NCI-H1048 (cell line): ENCODE measurements around the gene CCDC50.

Experiments used
- DNase-seq: peaks from one replicate; lab custom pipeline; 2025; lab: John Stamatoyannopoulos, UW

Gene CCDC50

DNA sequence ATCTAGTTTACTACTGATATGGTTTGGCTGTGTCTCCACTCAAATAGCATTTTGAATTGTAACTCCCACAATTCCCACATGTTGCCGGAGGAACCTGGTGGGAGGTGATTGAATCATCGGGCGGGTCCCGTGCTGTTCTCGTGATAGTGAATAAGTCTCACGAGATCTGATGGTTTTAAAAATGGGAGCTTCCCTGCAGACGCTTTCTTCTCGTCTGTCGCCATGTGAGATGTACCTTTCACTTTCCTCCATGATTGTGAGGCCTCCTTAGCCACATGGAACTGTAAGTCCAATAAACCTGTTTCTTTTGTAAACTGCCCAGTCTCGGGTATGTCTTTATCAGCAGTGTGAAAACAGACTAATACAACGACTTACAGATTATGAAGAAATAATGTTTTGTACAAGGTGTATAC, 96.1 kb downstream of the CCDC50 start:
- no peak for DNase-seq

DNA sequence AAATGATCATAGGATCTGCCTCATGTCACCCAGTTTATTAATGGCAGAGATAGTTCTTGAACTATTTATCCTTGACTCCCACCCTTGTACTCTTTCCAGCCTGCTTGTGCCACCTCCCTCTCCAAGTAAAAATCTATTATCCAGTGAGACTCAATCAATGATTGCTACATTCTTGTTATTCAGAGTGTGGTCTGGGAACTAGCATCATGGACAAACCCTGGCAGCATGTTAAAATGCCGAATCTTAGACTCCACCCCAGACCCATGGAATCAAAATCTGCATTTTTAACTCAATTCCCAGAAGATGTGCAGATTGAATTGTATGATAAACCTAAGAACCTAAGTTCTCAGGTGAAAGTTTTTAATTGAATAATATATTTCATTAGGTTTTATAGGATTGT, 97.1 kb downstream of the CCDC50 start:
- no peak for DNase-seq

DNA sequence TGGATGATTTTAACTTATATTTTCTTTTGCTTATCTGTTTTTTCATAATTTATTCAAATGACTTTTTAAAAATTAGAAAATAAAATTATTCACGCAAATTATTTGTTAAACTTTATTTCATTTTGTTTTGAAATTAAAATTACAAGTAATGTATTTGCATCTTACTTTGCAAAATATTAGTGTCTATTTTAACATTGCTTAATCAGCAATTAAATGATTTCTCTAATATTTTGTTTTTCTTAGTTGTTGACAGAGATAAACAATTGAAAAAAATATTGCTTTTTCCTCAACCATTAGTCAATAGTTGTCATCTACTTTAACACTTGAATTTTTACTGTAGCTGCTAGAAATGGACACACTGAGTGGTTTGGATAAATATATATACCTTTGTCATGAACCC, 99.0 kb downstream of the CCDC50 start:
- no peak for DNase-seq

DNA sequence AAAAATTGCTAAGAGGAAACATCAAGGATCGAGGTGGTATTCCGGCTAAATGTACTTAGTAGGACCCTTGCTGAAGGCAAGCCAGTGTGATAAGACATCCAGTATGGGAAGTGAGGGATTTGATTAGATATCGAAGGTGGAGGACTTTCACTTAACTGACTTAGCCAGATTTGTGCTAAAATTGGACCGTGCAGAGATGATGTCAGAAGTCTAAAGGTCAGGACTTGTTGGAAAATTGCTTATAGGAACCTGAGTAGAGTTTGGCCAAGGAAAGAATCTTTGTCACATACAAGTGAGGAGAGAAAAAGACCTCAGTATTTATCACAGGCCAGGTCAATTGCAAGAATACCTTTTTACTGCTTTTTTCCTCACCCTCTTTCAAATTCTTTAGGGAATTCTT, 100.9 kb downstream of the CCDC50 start:
- no peak for DNase-seq

DNA sequence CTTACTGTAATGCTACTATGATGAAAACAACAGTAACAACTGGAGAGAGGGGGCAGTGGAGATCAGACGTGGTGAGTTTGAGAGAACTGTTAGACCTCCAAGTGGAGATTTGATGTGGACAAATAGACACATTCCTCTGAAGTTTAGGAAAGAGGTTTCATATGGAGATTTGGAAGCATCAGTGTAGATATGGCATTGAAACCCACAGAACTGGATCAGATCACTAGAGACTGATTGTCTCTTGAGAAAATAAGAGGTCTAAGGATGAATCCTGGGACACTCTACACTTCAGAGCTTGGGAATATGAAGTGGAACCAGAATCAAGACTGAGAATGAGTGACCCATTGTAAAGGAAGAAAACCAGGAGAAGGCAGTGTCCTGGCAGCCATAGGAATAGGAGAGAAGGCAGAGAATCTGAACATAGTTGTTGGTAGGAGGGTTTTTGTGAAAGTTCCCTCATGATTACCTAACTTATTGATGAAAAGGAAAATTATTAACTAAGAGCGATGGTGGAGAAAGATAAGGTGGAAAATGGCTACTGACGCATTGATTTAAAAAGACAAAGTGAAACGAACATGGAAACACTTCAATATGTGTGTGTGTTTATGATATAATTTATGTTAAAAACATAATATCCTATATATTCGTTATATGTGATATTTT, 102.1 kb downstream of the CCDC50 start:
- DNase-seq: no peak

DNA sequence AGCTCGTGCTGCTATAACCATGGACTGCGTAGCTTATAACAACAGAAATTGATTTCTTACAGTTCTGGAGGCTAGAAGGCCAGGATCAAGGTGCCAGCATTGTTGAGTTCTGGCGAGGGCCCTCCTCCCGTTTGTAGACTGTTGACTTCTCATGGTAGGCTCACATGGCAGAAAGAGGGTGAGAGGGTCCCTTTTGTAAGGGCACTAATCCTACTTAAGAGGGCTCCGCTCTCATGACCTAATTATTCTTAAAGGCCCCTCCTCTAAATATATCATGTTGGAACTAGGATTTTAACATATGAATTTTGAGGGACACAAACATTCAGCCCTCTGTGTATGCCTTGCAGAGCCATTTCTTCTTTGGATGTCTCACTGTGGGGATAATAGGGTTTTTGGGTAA, 103.0 kb downstream of the CCDC50 start:
- no peak for DNase-seq

DNA sequence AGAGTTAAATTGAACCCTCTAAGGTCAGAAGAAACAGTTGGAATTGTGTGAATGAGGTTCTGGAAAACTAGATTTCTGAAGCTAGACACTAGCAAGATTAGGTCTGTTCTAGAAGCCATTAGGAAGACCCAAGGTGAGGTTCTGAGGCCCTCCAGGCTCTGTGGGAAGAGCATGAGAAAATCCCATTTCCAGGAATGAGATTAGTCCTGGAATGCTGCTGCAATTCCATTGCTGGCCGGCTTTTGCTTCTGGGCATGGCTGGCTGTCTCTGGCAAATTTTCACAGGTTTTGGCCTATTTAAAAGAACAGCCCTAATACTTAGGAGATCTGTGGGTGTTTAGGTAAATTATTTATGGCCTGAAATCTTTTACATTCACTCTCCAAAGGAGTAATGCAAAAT, 104.8 kb downstream of the CCDC50 start:
- no peak for DNase-seq

DNA sequence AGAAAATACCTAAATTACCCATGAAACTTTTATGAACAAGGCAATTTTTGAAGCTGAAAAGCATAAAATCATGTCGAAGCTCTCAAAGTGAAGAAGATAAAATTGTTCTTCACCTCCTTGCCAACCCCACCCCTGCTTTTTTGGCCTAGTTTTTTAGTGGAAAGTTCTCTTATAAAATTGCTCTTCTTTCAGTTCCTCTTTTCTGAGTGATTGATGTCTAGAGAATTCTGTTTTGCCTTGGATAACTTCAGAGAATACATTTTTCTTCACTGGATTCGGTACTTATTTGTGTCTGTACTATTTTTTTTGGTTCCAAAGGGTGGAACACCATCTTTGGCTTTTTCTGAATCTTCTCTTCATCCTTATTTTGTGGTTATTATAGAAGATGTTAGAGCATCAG, 106.8 kb downstream of the CCDC50 start:
- no peak for DNase-seq

DNA sequence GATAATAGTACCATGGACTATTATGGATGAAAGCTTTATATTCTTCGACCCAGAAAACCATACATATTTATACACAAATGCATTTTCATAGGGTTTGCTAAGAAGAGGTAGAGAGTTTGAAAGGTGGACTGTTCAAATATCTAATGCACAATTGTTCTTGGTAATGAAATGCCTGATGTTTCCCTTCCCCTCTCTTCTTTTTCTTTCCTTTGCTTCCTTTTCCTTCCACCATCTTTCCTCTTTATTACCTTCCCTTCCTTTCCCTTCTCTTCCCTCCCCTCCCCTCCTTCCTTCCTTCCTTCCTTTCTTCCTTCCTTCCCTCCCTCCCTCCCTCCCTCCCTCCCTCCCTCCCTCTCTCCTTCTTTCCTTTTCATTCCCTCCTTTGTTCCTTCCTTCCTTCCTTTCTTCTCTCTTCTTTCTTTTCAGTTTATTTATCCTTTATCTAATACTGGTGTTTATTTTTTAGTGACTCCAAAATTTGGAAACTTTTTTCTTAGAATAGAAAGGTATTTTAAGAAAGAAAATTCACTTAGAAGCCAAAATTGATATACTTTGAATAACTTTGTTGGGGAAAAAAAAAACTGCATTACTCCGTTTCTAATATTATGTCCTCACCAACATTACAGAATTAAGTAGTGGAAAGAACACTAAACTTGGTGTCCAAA, 109.1 kb downstream of the CCDC50 start:
- DNase-seq: no peak

DNA sequence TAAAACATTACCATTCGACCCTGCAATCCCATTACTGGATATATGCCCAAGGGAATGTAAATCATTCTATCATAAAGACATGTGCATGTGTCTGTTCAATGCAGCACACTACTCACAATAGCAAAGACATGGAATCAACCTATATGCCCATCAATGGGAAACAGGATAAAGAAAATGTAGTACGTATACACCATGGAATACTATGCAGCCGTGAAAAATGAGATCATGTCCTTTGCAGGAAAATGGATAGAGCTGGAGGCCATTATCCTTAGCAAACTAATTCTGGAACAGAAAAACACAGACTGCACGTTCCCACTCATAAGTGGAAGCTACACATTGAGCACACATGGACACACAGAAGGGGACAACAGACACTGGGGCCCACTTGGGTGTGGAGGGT, 111.3 kb downstream of the CCDC50 start:
- no peak for DNase-seq

DNA sequence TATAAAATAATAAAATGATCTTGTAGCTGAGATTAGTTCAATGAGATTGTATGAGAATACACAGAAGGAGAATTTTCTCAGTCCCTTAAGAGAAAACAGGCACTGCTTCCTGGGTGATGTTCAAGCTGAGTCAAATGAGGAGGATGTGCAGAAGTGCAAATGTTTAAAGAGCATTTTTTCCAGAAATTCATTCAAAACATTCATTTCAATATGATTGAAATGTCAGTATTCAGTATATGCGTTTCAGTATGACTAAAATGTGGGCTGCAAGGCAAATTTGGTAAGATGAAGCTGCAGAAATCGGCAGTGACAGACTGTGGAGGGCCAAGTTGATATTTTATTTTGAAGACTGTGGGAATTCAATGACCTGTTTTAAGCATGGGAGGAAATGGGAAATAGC, 112.5 kb downstream of the CCDC50 start:
- no peak for DNase-seq

DNA sequence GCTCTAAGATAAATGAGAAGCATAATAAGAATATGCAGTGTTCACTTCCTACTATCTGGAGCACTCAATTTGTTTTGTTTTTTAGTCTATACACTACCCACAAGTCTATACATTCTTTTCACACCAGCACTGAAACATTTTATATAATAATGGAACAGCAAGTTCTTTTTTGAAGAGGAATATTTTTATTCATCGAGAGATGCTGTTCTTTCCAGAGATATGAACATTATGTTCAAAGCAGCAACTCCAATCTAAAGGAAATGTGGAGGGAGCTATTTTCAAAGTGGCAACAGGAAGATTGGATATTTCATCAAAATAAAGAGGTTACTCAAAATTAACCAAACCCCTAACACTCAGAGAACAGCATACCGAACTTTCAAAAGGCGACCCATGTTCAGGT, 115.4 kb downstream of the CCDC50 start:
- no peak for DNase-seq
